HG03175 (cell line): ENCODE data around the gene SF1.

ENCODE experiments used
- ATAC-seq: cut with Tn5 transposase; IDR thresholded peaks from one replicate; pipeline ENCODE4 v1.9.1; 2021; ENCODE audit warnings: mild to moderate bottlenecking, moderate library complexity; ENCODE audit not compliant: unreplicated experiment

Gene SF1

GRCh38 chr11:64762674-64763525, 15.4 kb downstream of the SF1 start:
- ATAC-seq: no peak

GRCh38 chr11:64762277-64762673, 16.1 kb downstream of the SF1 start:
- ATAC-seq: no peak

DNA sequence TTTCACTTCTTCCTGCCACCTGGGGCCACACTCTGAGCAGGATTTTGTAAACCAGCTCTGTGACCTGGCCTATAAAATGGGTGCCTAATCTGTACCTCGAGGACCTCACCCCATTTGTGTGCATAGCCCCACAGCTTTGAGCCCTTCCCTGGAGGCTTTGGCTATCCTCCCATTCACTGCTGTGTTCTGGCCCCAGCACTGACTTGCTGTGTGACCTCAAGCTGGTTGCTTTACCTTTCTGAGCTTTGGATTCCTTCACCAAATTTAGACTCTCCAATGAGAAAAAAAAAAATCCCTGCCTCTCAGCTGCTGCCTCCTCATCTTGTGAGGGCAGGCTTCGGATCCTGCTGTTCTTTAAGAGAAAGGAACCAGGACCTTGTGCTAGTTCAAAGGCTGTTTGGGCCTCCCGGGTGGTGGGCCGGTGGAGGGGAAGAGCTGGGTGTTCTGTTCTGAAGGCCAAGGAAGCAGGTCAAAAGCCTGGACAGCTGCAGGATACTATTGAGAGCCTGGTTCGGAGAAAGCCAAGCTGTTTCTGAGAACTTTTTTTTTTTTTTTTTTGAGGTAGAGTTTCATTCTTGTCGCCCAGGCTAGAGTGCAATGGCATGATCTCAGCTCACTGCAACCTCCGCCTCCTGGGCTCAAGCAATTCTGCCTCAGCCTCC, 17.5 kb downstream of the SF1 start:
- ATAC-seq: no peak

DNA sequence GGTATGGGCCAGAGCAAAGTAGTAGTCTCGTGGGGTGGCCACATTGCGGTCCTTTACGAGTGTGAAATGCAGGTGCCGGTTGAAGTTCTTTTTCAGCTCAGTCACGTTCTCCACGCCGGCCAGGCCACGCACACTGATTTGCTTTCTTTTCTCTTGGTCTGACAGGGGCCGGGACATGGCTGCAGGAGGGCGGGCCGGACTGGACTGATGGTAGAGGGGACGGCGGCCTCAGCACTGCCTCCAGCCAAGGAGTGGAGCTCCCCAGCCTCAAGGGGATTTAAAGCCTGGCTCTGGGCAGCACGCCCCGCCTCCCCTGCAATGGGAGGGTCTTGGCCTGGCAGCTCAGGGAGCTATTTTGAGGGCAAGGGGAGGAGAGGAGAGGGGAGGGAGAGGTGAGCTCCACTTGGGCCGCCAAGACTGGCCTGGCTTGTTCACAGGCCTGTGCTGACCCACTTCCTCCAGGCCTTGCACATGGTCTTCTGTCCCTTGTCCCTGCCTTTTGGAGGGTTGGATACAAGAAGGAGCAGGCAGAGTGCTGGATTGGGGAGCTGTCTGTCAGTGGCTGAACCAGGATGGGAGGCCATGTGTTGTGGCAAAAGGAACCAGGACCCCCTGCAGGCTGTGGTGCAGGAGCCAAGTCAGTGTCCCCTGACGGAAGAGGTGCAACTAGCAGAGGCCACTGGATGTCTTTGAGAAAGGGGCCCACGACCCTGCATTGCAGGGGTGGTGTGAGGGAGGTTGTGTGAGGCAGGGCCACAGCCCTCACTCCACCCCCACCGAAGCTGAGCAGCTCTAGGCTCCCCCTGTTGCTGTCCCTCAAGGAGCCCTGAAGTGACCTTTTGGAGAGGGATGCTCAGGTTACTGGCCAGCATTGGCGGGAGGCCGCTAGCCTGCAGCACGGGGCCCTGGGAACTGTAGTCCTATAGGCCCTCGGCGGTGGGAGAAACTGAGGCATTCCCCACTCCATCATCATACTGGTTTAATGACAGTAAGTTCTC, 18.3 kb downstream of the SF1 start, which contains the start of gene PYGM:
PYGM (minus strand) TSS at position 253 of the 998 bp plus-strand sequence; CDS start at position 177, 76 bp downstream.
- no peak for ATAC-seq

DNA sequence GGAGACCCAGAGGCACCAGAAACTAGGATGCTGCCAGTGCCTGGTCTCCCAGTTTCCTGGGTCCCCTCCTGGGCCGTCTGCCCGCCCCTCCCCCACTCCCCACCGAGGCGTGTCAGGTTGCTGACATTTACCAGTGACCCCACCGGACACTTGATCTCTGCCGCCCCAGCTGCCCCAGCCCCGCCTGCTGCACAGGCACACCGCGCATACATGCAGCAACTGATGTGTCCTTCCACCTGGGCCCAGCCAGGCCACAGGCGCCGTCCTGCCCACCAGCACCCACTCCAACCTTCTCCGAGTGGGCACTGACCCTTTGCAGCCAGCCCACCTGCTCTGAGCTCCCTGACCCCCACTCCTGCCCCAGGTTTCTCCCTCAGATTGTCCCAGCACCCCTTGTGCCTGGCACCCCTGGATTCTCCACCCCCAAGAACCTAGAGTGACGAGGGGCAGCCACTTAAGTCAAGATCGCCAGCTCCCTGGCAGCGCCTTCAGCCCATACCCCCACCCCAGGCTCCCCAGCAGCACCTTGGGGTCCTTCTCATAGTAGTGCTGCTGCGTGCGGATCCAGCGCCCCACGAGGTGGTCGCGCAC, 19.1 kb downstream of the SF1 start:
- no peak for ATAC-seq

DNA sequence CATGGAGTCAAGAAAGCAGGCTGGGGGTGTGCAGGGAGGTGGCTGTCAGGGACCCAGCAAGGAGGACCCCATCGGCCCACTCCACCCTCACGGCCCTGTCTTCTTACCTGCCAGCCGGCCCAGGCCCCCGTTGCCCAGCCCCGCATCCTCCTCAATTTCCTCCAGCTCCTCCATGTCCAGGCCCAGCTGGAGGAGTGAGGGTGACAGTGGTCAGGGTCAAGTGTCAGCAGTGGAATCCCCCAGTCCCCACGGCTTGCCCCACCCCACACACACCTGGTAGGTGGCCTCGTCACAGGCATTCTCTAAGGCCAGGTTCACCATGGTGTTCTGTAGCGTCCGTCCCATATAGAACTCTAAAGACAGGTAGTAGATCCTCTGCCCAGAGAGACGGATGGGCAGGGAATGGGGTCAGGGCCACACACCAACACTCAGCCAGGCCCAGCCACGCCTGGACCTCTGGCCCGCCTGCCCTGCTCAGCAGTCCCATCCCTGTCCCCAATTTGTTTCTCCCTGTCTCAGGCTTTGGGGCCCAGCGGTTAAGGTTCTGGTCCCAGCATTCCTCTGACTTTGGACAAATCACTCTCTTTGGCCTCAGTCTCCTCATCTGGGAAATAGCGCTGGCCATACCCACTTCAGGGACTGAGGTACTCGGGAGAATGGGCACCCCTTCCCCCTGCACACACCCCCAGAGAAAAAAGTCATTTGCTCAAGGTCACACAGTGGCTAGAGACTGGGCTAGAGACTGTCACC, 19.8 kb downstream of the SF1 start:
- no peak for ATAC-seq

- no peak for ATAC-seq
Measured at GRCh38 chr11:64757549-64758329, 20.6 kb downstream of the SF1 start.

- ATAC-seq: no peak
Measured at GRCh38 chr11:64755681-64756361, 22.5 kb downstream of the SF1 start.

DNA sequence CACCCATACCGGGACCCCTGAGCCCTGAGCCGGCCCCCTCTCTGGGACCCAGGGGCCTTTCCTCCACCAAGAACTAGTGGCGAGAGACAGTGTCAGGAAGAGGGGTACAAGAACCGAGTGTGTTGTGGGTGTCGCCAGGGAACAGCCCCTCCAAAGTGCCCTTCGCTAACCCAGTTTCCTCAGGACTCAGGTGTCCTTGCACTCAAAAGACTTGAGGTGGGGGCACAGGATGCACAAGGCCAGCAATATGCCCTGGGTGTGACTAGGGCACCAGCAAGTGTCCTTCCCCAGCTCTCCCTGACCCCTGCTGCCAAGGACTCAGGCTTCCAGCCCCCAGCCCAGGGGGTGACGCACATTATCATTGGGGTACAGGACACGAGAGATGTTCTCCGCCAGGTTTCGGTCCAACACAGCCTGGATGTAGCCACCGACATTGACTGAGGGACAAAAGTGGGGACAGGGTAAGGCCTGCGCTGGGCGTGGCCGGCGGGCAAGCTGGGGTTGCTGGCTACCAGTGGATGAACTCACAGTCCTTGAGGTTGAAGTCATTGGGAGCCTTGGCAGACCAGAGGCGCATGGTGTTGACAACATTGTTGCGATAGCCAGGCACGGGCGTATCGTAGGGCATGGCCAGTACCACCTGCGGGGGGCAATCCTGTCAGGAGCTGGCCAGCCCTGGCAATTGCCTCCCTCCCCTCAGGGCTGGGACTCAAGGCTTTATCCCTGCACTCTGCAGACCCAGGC, 23.3 kb downstream of the SF1 start:
- no peak for ATAC-seq

DNA sequence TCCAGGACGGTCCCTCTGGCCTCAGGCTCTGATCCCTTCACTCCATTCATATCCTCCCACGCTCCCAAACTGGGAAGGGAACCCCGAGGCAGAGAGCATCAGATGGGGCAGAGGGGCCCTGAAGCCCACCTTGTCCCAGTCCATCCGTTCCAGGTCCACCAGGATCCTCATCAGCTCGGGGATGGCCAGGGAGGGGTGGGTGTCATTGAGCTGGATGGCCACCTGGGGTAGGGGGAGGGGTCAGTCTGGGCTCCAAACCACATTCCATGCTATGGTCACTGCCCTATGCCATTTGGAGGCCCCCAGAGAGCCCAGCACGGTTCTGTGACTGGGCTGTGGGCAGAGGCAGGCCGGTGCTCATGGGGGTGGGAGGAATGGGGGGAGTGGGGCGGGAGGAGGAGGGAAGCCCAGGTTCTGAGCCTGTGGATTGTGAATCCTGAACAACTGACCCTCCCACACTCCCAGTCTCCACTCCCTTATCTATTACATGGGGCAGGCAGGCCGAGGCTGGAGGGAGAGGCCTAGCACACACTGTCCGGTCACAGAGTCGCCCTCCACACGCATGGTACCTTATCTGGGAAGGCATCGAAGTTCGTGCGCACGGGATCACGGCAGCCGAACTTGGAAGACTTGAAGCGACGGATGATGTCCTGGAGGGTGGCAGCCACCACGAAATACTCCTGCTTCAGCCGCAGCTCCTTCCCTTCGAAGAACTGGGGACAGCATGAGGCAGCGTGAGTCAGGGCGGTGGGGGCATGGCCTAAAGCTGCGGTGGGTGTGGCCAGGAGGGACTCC, 24.0 kb downstream of the SF1 start:
- no peak for ATAC-seq

- no peak for ATAC-seq
Measured at GRCh38 chr11:64753380-64754123, 24.8 kb downstream of the SF1 start.

DNA sequence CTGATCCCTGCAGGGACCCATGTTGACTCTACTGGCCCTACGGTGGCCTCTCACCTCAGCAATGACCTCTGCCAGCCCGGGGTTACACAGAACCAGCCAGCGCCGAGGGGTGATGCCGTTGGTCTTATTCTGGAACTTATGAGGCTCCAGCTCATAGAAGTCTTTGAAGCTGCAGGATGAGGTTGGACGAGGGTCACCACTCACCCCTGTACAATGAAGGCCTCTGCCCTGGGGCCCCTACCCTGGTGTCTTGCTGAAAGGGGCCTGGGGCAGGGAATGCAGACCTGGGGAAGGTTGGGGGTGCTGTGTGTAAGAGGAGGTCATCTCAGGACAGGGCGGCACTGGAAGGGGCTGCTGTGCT, 25.3 kb downstream of the SF1 start:
- no peak for ATAC-seq

DNA sequence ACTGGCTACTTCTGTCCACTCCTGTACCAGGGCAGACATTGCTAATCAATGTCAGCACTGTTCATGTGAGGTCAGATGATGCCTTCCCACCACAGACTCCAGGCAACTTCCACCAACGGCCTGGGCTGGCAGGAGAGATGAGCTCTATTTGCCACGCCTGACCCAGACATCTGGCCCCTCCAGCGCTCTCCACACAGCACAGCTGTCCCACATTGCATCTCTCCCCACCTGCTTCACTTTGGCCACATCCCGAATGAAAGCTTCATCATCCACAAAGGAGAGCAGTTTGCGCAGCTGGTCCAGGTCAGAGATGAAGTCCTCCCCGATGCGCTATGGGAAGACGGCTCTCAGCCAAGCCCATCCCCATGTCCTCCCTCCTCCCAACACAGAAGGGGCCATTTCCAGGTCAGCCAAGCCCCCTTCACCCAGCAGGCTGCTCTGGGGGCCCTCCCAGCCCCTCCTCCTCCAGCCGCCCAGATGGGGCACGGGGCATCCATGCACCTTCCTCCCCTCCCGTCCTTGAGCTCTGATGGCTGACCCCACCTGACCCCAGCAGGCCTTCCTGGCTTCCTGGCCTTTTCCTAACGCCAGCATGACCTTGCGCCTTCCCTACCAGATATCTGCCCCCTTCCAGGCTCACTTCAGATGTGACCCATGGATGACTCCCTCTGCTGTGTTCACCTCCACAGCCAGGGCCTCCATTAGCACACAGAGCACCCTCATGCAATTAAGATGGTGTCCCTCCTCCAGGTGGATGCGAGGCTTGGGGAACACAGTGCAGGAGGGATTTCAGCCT, 26.0 kb downstream of the SF1 start:
- ATAC-seq: no peak

GRCh38 chr11:64751580-64751979, 26.8 kb downstream of the SF1 start:
- ATAC-seq: no peak

- ATAC-seq: no peak
Measured at GRCh38 chr11:64751136-64751535, 27.2 kb downstream of the SF1 start.
